WTC11 (cell line): ENCODE measurements around the gene ABCG4.

ENCODE experiments used
- ELF4 ChIP-seq: sonication (generic); formaldehyde crosslinking; IDR thresholded peaks from 2 replicates; pipeline ENCODE4 v1.8.1; 2022; ENCODE audit warnings: low read depth, mild to moderate bottlenecking, moderate library complexity, missing genetic modification reagents
- FOXJ3 ChIP-seq: sonication (generic); formaldehyde crosslinking; IDR thresholded peaks from 2 replicates; pipeline ENCODE4 v1.9.0; 2021; ENCODE audit warnings: missing genetic modification reagents, mild to moderate bottlenecking, borderline replicate concordance
- FOXP1 ChIP-seq: sonication (generic); formaldehyde crosslinking; IDR thresholded peaks from 2 replicates; pipeline ENCODE4 v1.8.0; 2022; ENCODE audit warnings: missing genetic modification reagents, mild to moderate bottlenecking, moderate library complexity, borderline replicate concordance
- JUN ChIP-seq: sonication (generic); formaldehyde crosslinking; IDR thresholded peaks from 2 replicates; pipeline ENCODE4 v1.8.0; 2023; ENCODE audit warnings: mild to moderate bottlenecking, missing genetic modification reagents
- NFE2L1 ChIP-seq: sonication (generic); formaldehyde crosslinking; IDR thresholded peaks from 2 replicates; pipeline ENCODE4 v1.8.1; 2023; ENCODE audit warnings: missing genetic modification reagents
- SOX15 ChIP-seq: fragments of 250-450 bp; sonication (Bioruptor Pico); IDR thresholded peaks from 2 replicates; pipeline ENCODE4 v1.9.0; 2021; ENCODE audit warnings: mild to moderate bottlenecking
- ZNF138 ChIP-seq: sonication (generic); formaldehyde crosslinking; conservative IDR thresholded peaks from 2 replicates; pipeline ENCODE4 v1.8.1; 2022; ENCODE audit warnings: mild to moderate bottlenecking, moderate library complexity, missing genetic modification reagents
- TF ChIP-seq, protein P1 (sequence below): fragments of 200-600 bp; IDR thresholded peaks from 2 replicates; pipeline ENCODE4 v1.8.0; 2022; ENCODE audit warnings: antibody characterized with exemption
- TF ChIP-seq, protein P2 (sequence below): sonication (generic); formaldehyde crosslinking; IDR thresholded peaks from 2 replicates; pipeline ENCODE4 v1.8.1; 2023; ENCODE audit warnings: mild to moderate bottlenecking, missing genetic modification reagents, moderate library complexity
- TF ChIP-seq, protein P3 (sequence below): sonication (generic); formaldehyde crosslinking; IDR thresholded peaks from 2 replicates; pipeline ENCODE4 v1.8.0; 2022; ENCODE audit warnings: mild to moderate bottlenecking, missing genetic modification reagents
- TF ChIP-seq, protein P4 (sequence below): sonication (generic); formaldehyde crosslinking; IDR thresholded peaks from 2 replicates; pipeline ENCODE4 v1.8.0; 2023; ENCODE audit warnings: missing genetic modification reagents
- TF ChIP-seq, protein P5 (sequence below): sonication (generic); formaldehyde crosslinking; IDR thresholded peaks from 2 replicates; pipeline ENCODE4 v1.8.0; 2022; ENCODE audit warnings: mild to moderate bottlenecking, missing genetic modification reagents
- TF ChIP-seq, protein P6 (sequence below): sonication (generic); formaldehyde crosslinking; IDR thresholded peaks from 2 replicates; pipeline ENCODE4 v1.8.0; 2023; ENCODE audit warnings: missing genetic modification reagents, mild to moderate bottlenecking, borderline replicate concordance

DNA sequence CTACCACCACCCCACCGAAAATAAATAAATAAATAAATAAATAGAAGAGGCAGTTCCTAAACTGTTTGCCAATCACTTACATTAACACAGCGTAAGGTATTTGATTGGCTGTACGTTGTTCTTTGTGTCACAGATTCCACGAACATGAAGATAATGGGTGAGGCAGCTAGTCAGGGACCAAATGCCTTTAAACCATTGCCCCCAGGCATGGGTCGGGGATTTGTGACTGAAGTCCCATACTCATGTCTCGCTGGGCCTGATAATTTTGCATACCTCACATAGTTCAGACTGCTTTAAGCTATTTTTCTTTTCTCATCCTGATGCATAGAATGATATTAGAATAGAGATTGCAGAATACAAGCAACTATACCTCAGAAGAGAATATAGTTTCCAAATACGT is 53.7 kb downstream of the ABCG4 start:
- TF ChIP-seq, protein P1, sequence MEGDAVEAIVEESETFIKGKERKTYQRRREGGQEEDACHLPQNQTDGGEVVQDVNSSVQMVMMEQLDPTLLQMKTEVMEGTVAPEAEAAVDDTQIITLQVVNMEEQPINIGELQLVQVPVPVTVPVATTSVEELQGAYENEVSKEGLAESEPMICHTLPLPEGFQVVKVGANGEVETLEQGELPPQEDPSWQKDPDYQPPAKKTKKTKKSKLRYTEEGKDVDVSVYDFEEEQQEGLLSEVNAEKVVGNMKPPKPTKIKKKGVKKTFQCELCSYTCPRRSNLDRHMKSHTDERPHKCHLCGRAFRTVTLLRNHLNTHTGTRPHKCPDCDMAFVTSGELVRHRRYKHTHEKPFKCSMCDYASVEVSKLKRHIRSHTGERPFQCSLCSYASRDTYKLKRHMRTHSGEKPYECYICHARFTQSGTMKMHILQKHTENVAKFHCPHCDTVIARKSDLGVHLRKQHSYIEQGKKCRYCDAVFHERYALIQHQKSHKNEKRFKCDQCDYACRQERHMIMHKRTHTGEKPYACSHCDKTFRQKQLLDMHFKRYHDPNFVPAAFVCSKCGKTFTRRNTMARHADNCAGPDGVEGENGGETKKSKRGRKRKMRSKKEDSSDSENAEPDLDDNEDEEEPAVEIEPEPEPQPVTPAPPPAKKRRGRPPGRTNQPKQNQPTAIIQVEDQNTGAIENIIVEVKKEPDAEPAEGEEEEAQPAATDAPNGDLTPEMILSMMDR: no peak
- TF ChIP-seq, protein P2, sequence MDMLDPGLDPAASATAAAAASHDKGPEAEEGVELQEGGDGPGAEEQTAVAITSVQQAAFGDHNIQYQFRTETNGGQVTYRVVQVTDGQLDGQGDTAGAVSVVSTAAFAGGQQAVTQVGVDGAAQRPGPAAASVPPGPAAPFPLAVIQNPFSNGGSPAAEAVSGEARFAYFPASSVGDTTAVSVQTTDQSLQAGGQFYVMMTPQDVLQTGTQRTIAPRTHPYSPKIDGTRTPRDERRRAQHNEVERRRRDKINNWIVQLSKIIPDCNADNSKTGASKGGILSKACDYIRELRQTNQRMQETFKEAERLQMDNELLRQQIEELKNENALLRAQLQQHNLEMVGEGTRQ: no peak
- TF ChIP-seq SOX15 (CRISPR knock-in tag) (no peak), NFE2L1 (no peak), FOXJ3 (CRISPR knock-in tag) (no peak), JUN (no peak), ZNF138 (no peak), ELF4 (CRISPR knock-in tag) (no peak), FOXP1 (CRISPR knock-in tag) (no peak)
- TF ChIP-seq, protein P3, sequence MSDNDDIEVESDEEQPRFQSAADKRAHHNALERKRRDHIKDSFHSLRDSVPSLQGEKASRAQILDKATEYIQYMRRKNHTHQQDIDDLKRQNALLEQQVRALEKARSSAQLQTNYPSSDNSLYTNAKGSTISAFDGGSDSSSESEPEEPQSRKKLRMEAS (CRISPR knock-in tag): no peak
- TF ChIP-seq, protein P4, sequence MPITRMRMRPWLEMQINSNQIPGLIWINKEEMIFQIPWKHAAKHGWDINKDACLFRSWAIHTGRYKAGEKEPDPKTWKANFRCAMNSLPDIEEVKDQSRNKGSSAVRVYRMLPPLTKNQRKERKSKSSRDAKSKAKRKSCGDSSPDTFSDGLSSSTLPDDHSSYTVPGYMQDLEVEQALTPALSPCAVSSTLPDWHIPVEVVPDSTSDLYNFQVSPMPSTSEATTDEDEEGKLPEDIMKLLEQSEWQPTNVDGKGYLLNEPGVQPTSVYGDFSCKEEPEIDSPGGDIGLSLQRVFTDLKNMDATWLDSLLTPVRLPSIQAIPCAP (CRISPR knock-in tag): no peak
- TF ChIP-seq, protein P5, sequence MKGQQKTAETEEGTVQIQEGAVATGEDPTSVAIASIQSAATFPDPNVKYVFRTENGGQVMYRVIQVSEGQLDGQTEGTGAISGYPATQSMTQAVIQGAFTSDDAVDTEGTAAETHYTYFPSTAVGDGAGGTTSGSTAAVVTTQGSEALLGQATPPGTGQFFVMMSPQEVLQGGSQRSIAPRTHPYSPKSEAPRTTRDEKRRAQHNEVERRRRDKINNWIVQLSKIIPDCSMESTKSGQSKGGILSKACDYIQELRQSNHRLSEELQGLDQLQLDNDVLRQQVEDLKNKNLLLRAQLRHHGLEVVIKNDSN (CRISPR knock-in tag): no peak
- TF ChIP-seq, protein P6, sequence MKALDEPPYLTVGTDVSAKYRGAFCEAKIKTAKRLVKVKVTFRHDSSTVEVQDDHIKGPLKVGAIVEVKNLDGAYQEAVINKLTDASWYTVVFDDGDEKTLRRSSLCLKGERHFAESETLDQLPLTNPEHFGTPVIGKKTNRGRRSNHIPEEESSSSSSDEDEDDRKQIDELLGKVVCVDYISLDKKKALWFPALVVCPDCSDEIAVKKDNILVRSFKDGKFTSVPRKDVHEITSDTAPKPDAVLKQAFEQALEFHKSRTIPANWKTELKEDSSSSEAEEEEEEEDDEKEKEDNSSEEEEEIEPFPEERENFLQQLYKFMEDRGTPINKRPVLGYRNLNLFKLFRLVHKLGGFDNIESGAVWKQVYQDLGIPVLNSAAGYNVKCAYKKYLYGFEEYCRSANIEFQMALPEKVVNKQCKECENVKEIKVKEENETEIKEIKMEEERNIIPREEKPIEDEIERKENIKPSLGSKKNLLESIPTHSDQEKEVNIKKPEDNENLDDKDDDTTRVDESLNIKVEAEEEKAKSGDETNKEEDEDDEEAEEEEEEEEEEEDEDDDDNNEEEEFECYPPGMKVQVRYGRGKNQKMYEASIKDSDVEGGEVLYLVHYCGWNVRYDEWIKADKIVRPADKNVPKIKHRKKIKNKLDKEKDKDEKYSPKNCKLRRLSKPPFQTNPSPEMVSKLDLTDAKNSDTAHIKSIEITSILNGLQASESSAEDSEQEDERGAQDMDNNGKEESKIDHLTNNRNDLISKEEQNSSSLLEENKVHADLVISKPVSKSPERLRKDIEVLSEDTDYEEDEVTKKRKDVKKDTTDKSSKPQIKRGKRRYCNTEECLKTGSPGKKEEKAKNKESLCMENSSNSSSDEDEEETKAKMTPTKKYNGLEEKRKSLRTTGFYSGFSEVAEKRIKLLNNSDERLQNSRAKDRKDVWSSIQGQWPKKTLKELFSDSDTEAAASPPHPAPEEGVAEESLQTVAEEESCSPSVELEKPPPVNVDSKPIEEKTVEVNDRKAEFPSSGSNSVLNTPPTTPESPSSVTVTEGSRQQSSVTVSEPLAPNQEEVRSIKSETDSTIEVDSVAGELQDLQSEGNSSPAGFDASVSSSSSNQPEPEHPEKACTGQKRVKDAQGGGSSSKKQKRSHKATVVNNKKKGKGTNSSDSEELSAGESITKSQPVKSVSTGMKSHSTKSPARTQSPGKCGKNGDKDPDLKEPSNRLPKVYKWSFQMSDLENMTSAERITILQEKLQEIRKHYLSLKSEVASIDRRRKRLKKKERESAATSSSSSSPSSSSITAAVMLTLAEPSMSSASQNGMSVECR (CRISPR knock-in tag): no peak
